ENCODE results near the gene TAF3.

The TAF3 gene

GRCh38 chr10:8036506-8037198 lies 218.3 kb downstream of the TAF3 start:
- Histone ChIP-seq H3K4me1 (ENCODE audit: control insufficient read depth, insufficient read depth, low read length) (peaks cover 2% of the 10 kb centered on the region), H3K4me3 (ENCODE audit: low read length) (no peak overlapping the region), H3K27me3 (ENCODE audit: control insufficient read depth, insufficient read depth, low read length) (peaks cover 61% of the 10 kb centered on the region), H3K9ac (ENCODE audit: low read length) (no peak overlapping the region), H3K36me3 (ENCODE audit: control insufficient read depth, insufficient read depth, low read length) (no peaks in the 10 kb centered on the region), H3K27ac (ENCODE audit: low read depth, low read length) (no peak overlapping the region)

- peaks cover 2% of the 10 kb centered on the region for H3K4me1 ChIP-seq (ENCODE audit: control insufficient read depth, insufficient read depth, low read length)
These were observed 219.0 kb downstream of the TAF3 start for GRCh38 chr10:8037199-8037801.

DNA sequence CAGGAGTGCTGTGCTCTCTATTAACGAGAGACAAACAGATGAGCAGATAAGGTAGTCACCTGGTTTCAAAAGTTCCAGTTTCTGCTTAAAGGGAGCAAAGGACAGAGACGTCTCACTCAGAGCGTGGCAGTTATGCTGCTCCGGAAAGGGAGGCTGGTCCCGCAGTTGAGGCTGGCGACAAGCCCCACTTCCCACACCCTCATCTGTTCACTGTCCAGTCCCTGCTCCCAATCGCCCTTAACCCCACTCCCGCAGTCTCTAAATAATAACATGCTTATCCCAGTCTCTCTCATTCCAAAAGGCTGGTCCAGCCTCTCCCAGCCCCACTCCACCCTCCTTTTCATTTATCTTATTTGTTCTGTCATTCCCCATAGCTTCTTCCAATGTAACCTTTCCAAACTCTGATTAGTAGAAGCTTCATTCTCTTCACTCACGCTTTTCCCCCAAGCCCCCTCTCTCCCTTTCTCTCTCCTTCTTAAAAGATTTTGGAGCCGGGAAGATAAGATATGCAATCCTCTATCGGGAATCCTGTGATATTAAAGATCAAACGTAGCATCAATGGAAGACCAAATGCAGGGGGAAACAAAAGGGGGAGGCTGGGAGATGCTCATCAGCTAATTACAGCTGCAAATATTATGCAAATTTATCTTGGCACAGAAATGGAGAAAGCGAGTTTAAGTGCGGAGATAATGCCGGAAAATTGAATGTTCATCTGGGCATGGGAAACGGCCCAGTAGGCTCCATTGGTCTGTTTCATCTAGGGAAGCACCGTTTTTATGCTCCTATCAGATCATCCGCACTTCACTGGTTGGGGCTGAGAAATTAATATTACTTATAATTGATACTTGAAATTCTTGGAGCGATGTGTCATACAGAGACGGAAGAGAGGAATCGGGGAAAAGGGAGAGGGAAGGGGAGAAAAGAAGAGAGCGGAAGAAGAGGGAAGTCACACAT lies 219.9 kb downstream of the TAF3 start:
- Histone ChIP-seq H3K4me1 (ENCODE audit: control insufficient read depth, insufficient read depth, low read length) (peaks cover 2% of the 10 kb centered on the region), H3K4me3 (ENCODE audit: low read length) (no peak overlapping the region), H3K9ac (ENCODE audit: low read length) (no peak overlapping the region), H3K36me3 (ENCODE audit: control insufficient read depth, insufficient read depth, low read length) (no peaks in the 10 kb centered on the region), H3K27ac (ENCODE audit: low read depth, low read length) (no peak overlapping the region), H3K27me3 (ENCODE audit: control insufficient read depth, insufficient read depth, low read length) (peaks cover 75% of the 10 kb centered on the region)

More at GRCh38 chr10:8037199-8037801, 219.0 kb downstream of the TAF3 start:
- no peak overlapping the region for H3K9ac ChIP-seq (ENCODE audit: low read length)
- H3K36me3 ChIP-seq (ENCODE audit: control insufficient read depth, insufficient read depth, low read length), result no peaks in the 10 kb centered on the region
- no peak overlapping the region for H3K4me3 ChIP-seq (ENCODE audit: low read length)
- H3K27me3 ChIP-seq (ENCODE audit: control insufficient read depth, insufficient read depth, low read length), result peaks cover 67% of the 10 kb centered on the region
- no peak overlapping the region for H3K27ac ChIP-seq (ENCODE audit: low read depth, low read length)

GRCh38 chr10:8039321-8039881 lies 221.1 kb downstream of the TAF3 start:
- Histone ChIP-seq H3K27ac (ENCODE audit: low read depth, low read length) (no peak overlapping the region), H3K4me3 (ENCODE audit: low read length) (no peak overlapping the region), H3K4me1 (ENCODE audit: control insufficient read depth, insufficient read depth, low read length) (peaks cover 2% of the 10 kb centered on the region), H3K9ac (ENCODE audit: low read length) (no peak overlapping the region), H3K36me3 (ENCODE audit: control insufficient read depth, insufficient read depth, low read length) (no peaks in the 10 kb centered on the region), H3K27me3 (ENCODE audit: control insufficient read depth, insufficient read depth, low read length) (peaks cover 74% of the 10 kb centered on the region)

GRCh38 chr10:8040651-8041050 lies 222.3 kb downstream of the TAF3 start:
- Histone ChIP-seq H3K27me3 (ENCODE audit: control insufficient read depth, insufficient read depth, low read length) (peaks cover 71% of the 10 kb centered on the region), H3K4me1 (ENCODE audit: control insufficient read depth, insufficient read depth, low read length) (no peaks in the 10 kb centered on the region), H3K4me3 (ENCODE audit: low read length) (no peak overlapping the region), H3K36me3 (ENCODE audit: control insufficient read depth, insufficient read depth, low read length) (no peaks in the 10 kb centered on the region), H3K9ac (ENCODE audit: low read length) (no peak overlapping the region), H3K27ac (ENCODE audit: low read depth, low read length) (no peak overlapping the region)

DNA sequence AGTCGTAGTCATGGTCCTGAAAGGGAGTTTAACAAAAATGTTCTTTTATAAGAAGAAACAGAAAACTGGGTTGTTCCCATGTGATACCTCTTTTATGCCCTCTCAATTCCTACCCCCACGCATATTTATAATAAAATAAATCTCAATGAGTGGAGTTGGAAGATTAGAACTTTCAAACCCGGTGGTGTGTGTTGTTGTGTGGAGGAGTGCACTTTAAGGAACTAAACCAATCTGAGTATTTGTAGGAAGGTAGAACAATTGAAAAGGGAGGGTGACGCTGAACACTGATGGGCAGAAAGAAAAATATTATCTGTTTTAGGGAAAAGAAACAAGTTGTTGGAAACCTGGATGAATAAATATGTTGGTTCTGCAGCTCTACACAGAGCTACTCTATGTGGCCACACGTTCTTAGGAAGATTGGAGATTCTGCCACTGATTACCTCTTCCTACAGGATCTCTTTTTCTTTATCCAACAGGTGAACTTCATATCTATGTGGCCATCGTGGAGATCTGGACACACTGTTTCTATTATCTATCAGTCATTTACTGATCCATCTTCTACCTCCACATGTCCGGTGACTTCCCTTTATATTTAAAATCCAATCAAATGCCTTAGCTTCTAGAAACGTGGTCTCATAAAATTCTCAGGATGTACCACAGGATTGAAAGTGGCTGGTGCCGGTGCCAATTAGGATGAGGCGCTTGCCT lies 223.1 kb downstream of the TAF3 start:
- Histone ChIP-seq H3K4me3 (ENCODE audit: low read length) (no peak overlapping the region), H3K4me1 (ENCODE audit: control insufficient read depth, insufficient read depth, low read length) (no peaks in the 10 kb centered on the region), H3K27ac (ENCODE audit: low read depth, low read length) (no peak overlapping the region), H3K36me3 (ENCODE audit: control insufficient read depth, insufficient read depth, low read length) (no peaks in the 10 kb centered on the region), H3K27me3 (ENCODE audit: control insufficient read depth, insufficient read depth, low read length) (peaks cover 72% of the 10 kb centered on the region), H3K9ac (ENCODE audit: low read length) (no peak overlapping the region)

DNA sequence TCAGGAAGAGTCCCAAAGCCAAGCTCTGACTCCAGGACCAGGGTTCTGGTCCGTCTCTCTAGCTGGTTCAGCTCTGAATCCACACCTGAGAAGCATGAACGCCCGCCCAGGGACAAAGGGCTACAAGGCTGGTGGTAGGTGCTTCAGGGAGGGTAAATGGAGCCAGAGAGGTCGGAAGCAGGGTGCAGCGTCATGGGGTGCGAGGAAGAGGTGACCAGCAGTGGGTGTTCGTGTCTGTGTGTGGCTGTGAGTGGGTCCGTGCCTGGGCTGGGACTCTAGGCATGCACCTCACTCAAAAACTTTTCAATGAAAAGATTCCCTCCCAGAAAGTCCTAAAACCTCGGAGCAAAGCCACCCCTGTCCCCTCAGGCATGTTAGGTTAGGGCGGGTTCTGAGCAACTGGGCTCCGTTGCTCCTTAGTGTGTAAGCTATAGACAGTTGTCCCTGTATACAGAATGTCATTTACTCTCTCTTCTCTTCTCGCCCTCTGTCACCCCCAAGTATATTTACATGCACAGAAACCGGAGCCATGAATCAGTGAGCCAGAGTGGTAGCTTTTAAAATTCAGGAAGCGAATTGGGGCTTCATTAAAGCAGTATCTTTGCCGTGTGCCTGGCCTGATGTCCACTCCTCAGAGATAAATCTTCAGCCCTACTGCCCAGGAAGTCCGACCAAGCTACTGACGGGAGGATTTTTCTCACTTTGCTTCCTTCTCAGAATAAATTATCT lies 223.9 kb downstream of the TAF3 start:
- no peak overlapping the region for H3K27ac ChIP-seq (ENCODE audit: low read depth, low read length)
- H3K27me3 ChIP-seq (ENCODE audit: control insufficient read depth, insufficient read depth, low read length), result peaks cover 70% of the 10 kb centered on the region
- no peak overlapping the region for H3K4me3 ChIP-seq (ENCODE audit: low read length)
- H3K36me3 ChIP-seq (ENCODE audit: control insufficient read depth, insufficient read depth, low read length), result no peaks in the 10 kb centered on the region
- H3K4me1 ChIP-seq (ENCODE audit: control insufficient read depth, insufficient read depth, low read length), result no peaks in the 10 kb centered on the region
- H3K9ac ChIP-seq (ENCODE audit: low read length), result no peak overlapping the region

- H3K9ac ChIP-seq (ENCODE audit: low read length), result no peak overlapping the region
- no peak overlapping the region for H3K4me3 ChIP-seq (ENCODE audit: low read length)
- peaks cover 70% of the 10 kb centered on the region for H3K27me3 ChIP-seq (ENCODE audit: control insufficient read depth, insufficient read depth, low read length)
- H3K4me1 ChIP-seq (ENCODE audit: control insufficient read depth, insufficient read depth, low read length), result no peaks in the 10 kb centered on the region
- H3K36me3 ChIP-seq (ENCODE audit: control insufficient read depth, insufficient read depth, low read length), result no peaks in the 10 kb centered on the region
- no peak overlapping the region for H3K27ac ChIP-seq (ENCODE audit: low read depth, low read length)
These were observed 224.6 kb downstream of the TAF3 start for GRCh38 chr10:8042721-8043568.

DNA sequence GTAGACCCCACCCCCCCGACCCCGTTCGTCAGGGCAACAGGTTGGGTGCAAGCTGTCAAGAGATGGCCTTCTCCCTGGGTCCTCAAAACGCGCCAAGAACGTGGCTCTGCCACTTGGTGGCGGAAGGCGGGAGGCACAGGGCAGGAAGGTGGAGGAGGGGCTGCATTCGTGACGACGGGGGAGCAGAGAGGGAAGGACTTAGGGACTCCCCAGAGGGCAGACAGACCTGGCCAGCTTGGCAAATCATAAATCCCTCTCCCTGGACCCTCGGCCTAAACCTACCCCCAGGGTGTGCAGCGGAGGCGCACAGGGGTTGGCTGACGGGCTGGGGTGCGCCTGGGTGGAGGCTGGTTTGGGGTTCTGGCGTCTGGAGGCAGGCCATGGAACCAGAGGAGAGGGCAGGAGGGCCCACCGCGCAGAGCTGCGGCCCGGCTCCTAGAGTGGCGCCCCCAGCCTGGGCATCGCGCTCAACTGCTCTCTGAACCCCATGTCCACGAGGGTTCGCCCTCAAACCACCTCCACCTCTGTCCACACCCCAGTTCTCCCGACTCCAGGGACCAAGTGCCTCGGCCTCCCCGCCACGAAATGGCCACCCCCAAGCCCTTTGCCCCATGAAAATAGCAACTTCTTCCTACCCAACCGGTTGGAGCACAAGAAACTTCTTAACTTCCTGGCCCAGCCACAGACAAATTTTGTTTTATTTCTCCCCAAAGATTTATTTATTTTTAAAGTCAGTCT lies 225.4 kb downstream of the TAF3 start:
- Histone ChIP-seq H3K9ac (ENCODE audit: low read length) (no peak overlapping the region), H3K36me3 (ENCODE audit: control insufficient read depth, insufficient read depth, low read length) (no peaks in the 10 kb centered on the region), H3K4me1 (ENCODE audit: control insufficient read depth, insufficient read depth, low read length) (no peaks in the 10 kb centered on the region), H3K4me3 (ENCODE audit: low read length) (no peak overlapping the region), H3K27ac (ENCODE audit: low read depth, low read length) (no peak overlapping the region), H3K27me3 (ENCODE audit: control insufficient read depth, insufficient read depth, low read length) (peaks cover 74% of the 10 kb centered on the region)

DNA sequence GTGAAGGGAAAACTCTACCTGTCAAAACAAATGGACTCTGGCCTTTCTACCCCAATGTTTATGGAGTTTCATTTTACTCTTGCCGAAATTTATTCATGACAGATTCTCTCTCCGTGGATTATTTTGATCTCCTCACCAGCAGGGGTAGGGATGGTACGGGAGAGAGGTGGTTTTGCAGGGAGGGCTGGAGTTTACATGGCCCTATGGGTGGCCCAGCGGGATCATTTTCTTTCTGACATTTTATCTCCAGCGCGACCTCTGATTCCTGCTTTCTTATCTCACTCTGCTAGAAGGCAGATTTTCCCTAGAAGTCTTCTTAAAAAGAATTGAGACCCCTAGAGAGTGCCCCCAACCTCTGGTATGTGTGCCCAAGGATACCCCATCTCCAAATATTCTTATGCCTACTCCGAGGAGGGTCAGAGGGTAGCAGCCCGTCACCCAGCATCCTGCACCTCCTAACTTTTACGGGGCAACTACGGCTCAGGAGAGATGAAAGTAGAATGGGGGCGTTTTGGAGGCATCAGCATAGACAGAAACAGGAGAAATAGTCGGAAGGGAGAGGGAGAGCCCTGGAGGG lies 226.1 kb downstream of the TAF3 start:
- no peak overlapping the region for H3K9ac ChIP-seq (ENCODE audit: low read length)
- H3K27ac ChIP-seq (ENCODE audit: low read depth, low read length), result no peak overlapping the region
- H3K36me3 ChIP-seq (ENCODE audit: control insufficient read depth, insufficient read depth, low read length), result no peaks in the 10 kb centered on the region
- H3K4me1 ChIP-seq (ENCODE audit: control insufficient read depth, insufficient read depth, low read length), result no peaks in the 10 kb centered on the region
- peak overlapping the region; percentile 0 for H3K4me3 ChIP-seq (ENCODE audit: low read length)
- peaks cover 72% of the 10 kb centered on the region for H3K27me3 ChIP-seq (ENCODE audit: control insufficient read depth, insufficient read depth, low read length)
